ENCODE data around the gene SKIDA1.

- no peak for TF ChIP-seq CTCF (conservative IDR thresholded peaks at IDR 0.05; ENCODE audit: low read depth in 2 of 2)
- TF ChIP-seq POLR2AphosphoS5 (IDR thresholded peaks at IDR 0.05; ENCODE audit: low read depth), result no peak
- no peak for TF ChIP-seq REST (IDR thresholded peaks at IDR 0.05; ENCODE audit: unreplicated experiment)
- no peak for TF ChIP-seq EZH2 (IDR thresholded peaks at IDR 0.05; ENCODE audit: low read depth, unreplicated experiment)
- TF ChIP-seq JUNB (IDR thresholded peaks at IDR 0.05; ENCODE audit: unreplicated experiment), result no peak
- TF ChIP-seq EZH2phosphoT487 (IDR thresholded peaks at IDR 0.05; ENCODE audit: unreplicated experiment), result no peak
- no peak for TF ChIP-seq ETS1 (IDR thresholded peaks at IDR 0.05)
- no peak for TF ChIP-seq CREB1 (CRISPR knock-in tag; IDR thresholded peaks at IDR 0.05; ENCODE audit: low read depth)
Measured at GRCh38 chr10:21473541-21473940, 51.9 kb downstream of the SKIDA1 start.
